ENCODE measurements around the gene SLC27A3. TPM values are rescaled to one million over a fixed set of nuclear protein-coding genes. Genes with fewer than 3 reads are reported as not detected.

SLC27A3 gene
- total RNA-seq, 1 donor: 6.9 TPM

GRCh38 chr1:153734396-153735089 lies 40.7 kb upstream of the SLC27A3 start:
- no peak for DNase-seq (ENCODE audit: low read depth)
- no peak overlapping the region for H3K4me3 ChIP-seq (ENCODE audit: low read depth, low read length)
- no peak for TF ChIP-seq CTCF (IDR thresholded peaks at IDR 0.05; ENCODE audit: insufficient read depth, low read depth, low read length)

- TF ChIP-seq CTCF (IDR thresholded peaks at IDR 0.05; ENCODE audit: insufficient read depth, low read depth, low read length): no peak
- DNase-seq (ENCODE audit: low read depth): no peak
- no peak overlapping the region for H3K4me3 ChIP-seq (ENCODE audit: low read depth, low read length)
These were observed 40.2 kb upstream of the SLC27A3 start for GRCh38 chr1:153735090-153735420.

- TF ChIP-seq CTCF (IDR thresholded peaks at IDR 0.05; ENCODE audit: insufficient read depth, low read depth, low read length): no peak
- DNase-seq (ENCODE audit: low read depth): no peak
- no peak overlapping the region for H3K4me3 ChIP-seq (ENCODE audit: low read depth, low read length)
These were observed 33.2 kb upstream of the SLC27A3 start for GRCh38 chr1:153741986-153742385.

GRCh38 chr1:153742411-153743142 lies 32.6 kb upstream of the SLC27A3 start:
- DNase-seq (ENCODE audit: low read depth): peak; percentile 50
- H3K4me3 ChIP-seq (ENCODE audit: low read depth, low read length): no peak overlapping the region
- no peak for TF ChIP-seq CTCF (IDR thresholded peaks at IDR 0.05; ENCODE audit: insufficient read depth, low read depth, low read length)

- H3K4me3 ChIP-seq (ENCODE audit: low read depth, low read length): no peak overlapping the region
- DNase-seq (ENCODE audit: low read depth): no peak
- TF ChIP-seq CTCF (IDR thresholded peaks at IDR 0.05; ENCODE audit: insufficient read depth, low read depth, low read length): no peak
These were observed 29.8 kb upstream of the SLC27A3 start for GRCh38 chr1:153745417-153745816.

GRCh38 chr1:153746174-153746573 lies 29.0 kb upstream of the SLC27A3 start:
- H3K4me3 ChIP-seq (ENCODE audit: low read depth, low read length): no peak overlapping the region
- no peak for DNase-seq (ENCODE audit: low read depth)
- TF ChIP-seq CTCF (IDR thresholded peaks at IDR 0.05; ENCODE audit: insufficient read depth, low read depth, low read length): no peak

Measured in fibroblast of villous mesenchyme (primary cell).